CD1c-positive myeloid dendritic cell (primary cell): Measurements from ENCODE around the gene ARID3A.
A peak's percentile ranks its signal among the peaks of the same experiment; 100 is the strongest.

ENCODE experiments used
- DNase-seq: peaks from one replicate; pipeline ENCODE4 v3.0.0-alpha.2; 2016; ENCODE audit errors: extremely low spot score

ARID3A gene

GRCh38 chr19:961866-962620, 36.2 kb downstream of the ARID3A start:
- peak; percentile 74 for DNase-seq

GRCh38 chr19:962683-963400, 37.0 kb downstream of the ARID3A start:
- no peak for DNase-seq

DNA sequence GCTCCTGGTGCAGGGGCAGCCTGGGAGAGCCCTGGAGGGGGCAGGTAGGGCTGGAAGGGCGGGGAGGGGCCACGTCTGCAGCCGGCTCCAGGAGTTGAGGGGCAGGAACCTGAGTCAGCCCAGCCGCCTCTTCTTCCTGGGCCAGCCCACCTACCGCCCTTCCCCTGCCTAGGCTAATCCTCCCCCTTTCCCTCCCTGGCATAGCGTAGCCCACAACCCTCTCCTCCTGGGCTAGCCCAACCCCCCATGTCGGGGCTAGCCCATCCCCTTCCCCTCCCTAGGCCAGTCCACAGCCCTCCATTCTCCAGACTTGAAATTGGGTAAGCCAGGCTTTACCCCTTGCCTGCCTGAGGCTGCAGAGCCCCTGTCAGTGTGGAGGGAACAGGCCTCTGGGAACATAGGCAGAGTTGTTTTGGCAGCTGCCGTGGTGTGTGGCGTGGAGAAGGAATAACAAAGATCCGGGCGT, 37.7 kb downstream of the ARID3A start:
- DNase-seq = no peak

GRCh38 chr19:964116-964520, 38.3 kb downstream of the ARID3A start:
- DNase-seq = no peak

- DNase-seq = no peak
Observed at GRCh38 chr19:964761-965694, 39.2 kb downstream of the ARID3A start.

- no peak for DNase-seq
Observed at GRCh38 chr19:966485-967088, 40.8 kb downstream of the ARID3A start.

- peak; percentile 27 for DNase-seq
Observed at GRCh38 chr19:970695-971094, 44.9 kb downstream of the ARID3A start.

GRCh38 chr19:971795-972194, 46.0 kb downstream of the ARID3A start:
- no peak for DNase-seq

DNA sequence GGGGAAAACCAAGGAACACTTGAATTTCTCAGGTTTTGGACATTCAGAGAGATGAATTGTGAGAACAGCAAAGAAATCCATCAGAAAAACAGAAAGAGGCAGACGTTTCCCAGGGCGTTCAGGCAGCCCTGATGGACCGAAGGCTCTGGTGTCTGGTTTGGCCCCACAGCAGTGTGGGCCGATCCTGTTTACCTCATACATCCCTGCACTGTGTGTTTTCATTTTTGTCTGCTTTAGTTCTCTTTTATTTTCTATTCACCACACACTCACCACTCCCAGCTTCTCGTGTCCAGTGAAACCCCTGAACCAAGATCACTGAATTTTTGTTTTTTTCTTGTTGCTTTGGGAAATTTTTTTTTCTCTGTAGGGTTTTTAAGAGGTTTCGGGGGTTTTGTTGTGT, 46.4 kb downstream of the ARID3A start:
- DNase-seq = no peak

- DNase-seq = no peak
Observed at GRCh38 chr19:973726-974563, 48.1 kb downstream of the ARID3A start.

- DNase-seq = no peak
Observed at GRCh38 chr19:974564-975257, 48.9 kb downstream of the ARID3A start.

- DNase-seq = no peak
Observed at GRCh38 chr19:976476-976875, 50.6 kb downstream of the ARID3A start.

GRCh38 chr19:977058-977464, 51.2 kb downstream of the ARID3A start:
- no peak for DNase-seq

GRCh38 chr19:979318-979741, 53.5 kb downstream of the ARID3A start:
- no peak for DNase-seq

DNA sequence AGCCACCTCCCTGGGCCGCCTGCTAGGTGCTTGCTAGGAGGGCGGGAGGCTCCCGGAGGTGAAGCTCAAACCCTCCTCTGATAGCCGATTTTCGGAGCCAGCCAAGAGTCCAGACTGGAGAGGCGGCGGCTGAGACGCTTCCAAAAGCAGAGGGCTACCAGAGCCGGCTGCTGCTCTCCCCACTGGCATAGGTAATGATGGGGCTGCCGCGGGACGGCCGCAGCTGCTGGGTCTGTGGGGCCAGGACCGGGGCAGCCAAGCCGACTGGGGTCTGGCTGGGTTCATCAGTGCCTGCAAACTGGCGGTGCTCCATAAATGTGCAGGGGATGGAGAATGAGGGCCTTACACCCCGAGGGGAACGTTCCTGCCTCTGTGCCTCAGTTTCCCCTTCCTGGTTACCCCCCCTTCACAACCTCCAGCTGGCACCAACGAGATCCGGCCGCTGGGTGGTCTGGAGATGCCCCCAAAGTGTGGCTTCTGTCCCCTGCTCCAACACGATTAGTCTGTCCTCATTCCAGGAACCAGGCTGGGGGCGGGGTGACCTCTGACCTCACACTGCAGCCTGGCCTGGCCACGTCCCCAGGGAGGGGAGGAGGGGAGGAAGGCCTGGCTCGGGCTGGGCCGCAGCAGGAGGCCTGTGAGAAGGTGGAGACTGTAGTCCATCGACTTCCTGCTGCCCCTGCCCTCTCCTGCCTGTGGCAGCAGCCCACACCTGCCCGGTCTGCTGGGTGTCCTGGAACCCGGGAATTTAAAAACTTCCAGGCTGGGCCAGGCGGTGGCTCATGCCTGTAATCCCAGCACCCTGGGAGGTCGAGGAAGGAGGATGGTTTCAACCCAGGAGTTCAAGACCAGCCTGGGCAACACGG, 54.5 kb downstream of the ARID3A start:
- peak; percentile 56 for DNase-seq

DNA sequence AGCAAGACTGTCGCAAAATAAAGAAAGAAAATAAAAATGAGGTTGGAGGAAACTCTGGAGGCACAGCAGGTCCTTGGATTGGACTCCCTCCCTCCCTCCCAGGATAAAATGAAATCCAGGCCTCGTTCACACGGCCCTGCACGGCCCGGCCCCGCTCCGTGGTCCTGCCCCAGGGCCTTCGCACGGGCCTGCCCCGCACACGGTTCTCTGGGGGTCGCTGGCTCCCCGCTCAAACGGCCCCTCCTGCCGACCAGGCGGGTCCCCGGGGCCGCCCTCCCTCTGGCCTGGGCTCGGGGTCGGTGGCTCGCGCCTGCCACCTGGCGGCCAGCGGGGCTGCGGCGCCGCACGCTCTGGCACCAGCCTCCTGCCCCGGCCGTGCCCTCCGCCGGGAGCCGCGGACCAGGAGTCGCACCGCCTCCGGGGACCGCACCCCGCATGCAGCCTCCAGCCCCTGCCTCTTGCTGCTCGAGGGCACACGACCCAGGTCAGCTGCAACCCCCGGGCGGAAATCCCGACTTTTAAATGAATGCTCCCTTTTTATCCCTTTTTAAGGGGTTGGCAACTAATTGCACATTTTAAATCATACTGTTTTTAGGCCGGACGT, 56.8 kb downstream of the ARID3A start:
- DNase-seq = peak; percentile 81

GRCh38 chr19:984165-984967, 58.5 kb downstream of the ARID3A start, which contains the start of gene WDR18:
TSS of gene WDR18 (plus strand) at chr19:984345. CDS start at chr19:984354, 9 bp downstream.
- DNase-seq = peak; percentile 96

- DNase-seq = no peak
Observed at GRCh38 chr19:986083-986482, 60.2 kb downstream of the ARID3A start.
